ENCODE results near the gene MRPS14.

Gene MRPS14

DNA sequence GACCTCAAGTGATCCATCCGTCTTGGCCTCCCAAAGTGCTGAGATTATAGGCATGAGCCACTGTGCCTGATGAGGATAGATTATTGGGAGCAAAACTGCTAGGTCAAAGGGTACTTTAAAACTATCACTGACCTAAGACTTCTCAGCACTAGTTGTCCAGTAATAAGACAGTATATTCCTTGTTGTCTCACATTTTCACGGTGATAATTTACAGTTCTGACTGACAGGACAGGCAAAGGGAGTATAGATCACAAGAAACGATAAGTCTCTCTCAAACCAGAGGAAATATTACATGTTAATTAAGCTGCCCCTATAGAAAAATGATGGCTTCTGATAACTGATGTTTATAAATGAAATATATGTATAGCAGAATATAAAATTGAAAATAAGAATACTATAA, 3.7 kb downstream of the MRPS14 start:
- no peak for DNase-seq

GRCh38 chr1:175015243-175015642, 8.0 kb downstream of the MRPS14 start:
- DNase-seq: no peak

DNA sequence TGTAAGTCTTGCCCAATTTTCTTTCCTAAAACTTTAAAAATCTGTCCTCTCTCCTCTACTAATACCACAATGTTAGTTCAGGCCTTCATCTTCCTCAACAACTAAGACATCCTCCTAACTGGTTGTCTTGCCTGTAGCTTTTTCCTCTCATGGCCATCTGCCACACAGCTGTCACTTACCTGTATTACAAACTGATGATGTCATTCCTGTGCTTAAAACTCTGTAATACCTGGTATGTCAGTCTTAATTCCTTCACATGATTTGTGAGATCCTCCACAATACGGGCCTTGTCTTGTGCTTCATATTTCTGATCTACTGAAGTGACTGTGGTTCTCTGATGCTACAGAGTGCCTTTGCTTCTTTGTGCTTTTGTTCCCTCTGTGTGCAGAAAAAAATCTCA, 9.8 kb downstream of the MRPS14 start:
- DNase-seq: peak; percentile 24

GRCh38 chr1:175009532-175009931, 13.7 kb downstream of the MRPS14 start:
- DNase-seq: no peak

GRCh38 chr1:175005085-175005783, 18.0 kb downstream of the MRPS14 start:
- DNase-seq: no peak

GRCh38 chr1:175003521-175003920, 19.7 kb downstream of the MRPS14 start:
- no peak for DNase-seq

DNA sequence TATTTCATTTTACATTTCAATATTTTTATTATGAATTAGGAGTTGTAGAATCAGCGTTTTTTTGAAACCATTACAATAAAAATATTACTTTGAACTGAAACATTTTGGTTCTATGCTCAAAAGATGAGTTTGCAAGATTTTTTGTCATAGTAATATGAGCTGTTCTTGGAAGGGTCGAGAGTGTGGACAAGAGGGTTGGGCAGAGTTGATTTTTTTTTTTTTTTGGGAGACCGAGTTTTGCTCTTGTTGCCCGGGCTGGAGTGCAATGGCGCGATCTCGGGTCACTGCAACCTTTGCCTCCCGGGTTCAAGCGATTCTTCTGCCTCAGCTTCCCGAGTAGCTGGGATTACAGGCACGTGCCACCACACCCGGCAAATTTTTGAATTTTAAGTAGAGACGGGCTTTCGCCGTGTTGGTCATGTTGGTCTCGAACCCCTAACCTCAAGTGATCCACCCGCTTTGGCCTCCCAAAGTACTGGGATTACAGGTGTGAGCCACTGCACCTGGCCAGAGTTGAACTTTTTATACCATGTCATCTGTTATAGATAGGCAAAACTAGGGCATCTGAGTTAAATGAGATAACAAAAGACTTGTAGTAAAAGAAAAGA, 20.2 kb downstream of the MRPS14 start:
- no peak for DNase-seq

GRCh38 chr1:175000697-175001187, 22.5 kb downstream of the MRPS14 start:
- no peak for DNase-seq

DNA sequence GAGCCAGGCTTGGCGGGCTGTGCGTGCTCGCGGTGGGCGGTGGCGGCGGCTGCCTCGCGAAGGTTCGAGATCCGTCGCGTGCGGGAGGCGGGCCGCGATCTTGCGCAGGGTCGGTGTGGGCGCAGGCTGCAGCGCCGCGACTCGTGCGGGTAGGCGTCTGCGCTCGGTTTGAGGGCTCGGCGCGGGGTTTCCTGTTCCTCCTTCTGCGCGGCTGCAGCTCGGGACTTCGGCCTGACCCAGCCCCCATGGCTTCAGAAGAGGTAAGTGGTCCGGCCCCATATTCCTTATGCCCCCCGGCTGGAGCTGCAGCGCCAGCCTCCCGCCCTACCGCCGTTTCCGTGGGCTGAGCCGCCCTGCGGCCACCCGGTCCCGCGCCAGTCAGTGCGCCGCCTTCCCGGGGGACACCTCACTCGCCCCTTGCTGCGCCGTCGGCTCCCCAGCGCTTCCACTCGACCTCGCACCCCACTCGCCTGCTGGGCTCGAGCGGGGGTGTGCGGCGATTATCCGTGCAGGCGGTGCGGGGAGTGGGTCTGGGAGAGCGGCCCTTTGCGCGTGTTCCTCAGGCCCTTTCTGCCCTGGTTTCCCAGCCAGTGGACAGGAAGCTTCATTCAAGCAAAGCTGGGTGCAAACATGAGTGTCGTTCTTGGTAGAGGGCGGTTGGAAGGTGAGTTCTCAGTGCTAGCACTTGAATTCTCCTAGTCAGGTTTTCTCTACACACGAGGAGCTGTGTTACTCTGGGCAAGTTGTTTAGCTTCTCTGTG, 23.1 kb downstream of the MRPS14 start, which contains the start of gene CACYBP:
Gene CACYBP (plus strand): TSS at position 12 of the 761 bp plus-strand sequence. CDS start 234 bp downstream, at position 246.
- peak; percentile 41 for DNase-seq

DNA sequence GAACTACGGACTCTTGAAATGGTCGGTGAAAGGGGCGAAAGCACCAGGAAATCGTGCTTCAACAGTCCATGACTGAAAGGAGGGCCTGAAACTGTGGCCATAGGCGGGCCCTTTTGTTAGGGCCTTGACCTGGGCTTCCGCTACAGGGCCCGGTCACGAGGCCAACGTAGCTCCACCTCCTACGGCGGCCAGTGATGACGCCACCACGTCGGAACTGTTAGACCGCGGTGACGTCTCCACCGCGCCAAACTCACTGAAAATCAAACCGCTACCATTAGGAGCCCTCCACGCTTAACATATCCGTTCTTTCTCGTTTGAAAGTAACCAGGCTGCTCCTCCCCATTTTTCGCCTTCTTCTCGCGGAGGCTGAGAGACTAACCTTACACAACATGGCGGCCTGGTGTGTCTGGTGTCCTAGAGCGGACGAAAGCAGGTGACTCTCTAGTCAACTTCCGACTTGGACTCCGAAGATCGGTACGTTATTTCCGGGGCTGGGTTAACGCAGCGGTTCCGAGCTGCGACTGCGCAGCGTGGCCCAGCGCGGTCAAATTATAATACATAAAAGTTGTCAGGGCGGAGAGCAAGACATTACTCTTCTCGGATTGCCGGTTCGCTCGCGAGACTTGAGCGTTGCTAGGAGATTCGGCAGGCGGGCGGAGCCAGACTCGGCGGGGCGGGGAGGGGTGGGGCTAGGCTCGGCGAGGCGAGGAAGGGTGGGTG, 23.8 kb downstream of the MRPS14 start:
- DNase-seq: peak; percentile 99

- peak; percentile 81 for DNase-seq
Measured at GRCh38 chr1:174998569-174999215, 24.5 kb downstream of the MRPS14 start.

DNA sequence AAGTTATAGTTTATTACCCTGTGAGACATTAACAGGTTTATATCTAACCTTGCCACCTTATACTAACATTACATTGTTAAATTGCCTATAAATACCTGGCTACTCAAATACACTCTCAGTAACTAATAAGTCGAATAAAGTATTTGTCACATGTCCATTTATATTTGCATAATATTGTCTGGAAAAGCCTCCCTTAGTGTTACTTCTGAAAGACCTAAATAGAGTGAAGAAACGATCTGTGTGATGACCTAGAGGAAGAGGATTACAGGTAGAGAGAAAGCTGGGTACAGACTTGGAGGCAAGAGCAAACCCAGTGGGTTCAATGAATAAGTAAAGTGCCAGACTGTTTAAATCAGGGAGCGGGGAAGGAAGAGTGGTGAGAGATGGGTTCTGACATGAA, 26.2 kb downstream of the MRPS14 start:
- DNase-seq: no peak

GRCh38 chr1:174996476-174996875, 26.7 kb downstream of the MRPS14 start:
- no peak for DNase-seq

DNA sequence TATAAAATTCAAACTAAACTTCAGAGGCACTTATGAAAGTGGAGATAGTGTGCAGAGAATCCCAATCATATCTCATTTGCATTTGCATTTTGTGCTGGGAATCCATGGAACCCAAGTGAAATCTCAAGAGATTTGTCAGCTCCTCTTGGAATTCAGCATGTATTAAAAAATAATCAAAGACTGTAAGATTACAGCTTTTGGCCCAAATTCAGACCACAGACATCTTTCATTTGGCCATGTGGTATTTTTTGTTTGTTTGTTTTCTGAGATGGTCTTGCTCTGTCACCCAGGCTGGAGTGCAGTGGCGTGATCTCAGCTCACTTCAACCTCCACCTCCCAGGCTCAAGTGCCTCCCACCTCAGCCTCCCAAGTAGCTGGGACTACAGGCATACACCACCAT, 27.3 kb downstream of the MRPS14 start:
- no peak for DNase-seq

GRCh38 chr1:174995121-174995520, 28.1 kb downstream of the MRPS14 start:
- no peak for DNase-seq

DNA sequence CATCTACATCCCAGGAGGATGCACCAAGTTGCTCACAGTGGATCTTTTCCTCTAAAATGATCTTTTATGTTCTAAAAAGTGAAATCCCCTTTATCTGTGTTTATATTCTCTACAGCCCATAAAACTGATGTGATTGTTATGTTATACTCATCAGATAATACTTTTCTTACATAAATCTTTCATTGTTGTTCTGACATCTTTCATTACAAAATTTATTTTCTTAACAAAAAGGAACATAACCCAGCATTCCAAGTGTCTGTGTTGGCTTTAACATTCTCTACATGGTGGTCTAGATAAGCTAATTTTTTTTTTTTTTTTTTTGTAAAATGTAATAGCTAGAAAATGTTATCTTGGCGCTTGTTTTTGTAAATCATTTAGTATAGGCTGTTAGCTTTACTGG, 31.8 kb downstream of the MRPS14 start:
- DNase-seq: no peak

DNA sequence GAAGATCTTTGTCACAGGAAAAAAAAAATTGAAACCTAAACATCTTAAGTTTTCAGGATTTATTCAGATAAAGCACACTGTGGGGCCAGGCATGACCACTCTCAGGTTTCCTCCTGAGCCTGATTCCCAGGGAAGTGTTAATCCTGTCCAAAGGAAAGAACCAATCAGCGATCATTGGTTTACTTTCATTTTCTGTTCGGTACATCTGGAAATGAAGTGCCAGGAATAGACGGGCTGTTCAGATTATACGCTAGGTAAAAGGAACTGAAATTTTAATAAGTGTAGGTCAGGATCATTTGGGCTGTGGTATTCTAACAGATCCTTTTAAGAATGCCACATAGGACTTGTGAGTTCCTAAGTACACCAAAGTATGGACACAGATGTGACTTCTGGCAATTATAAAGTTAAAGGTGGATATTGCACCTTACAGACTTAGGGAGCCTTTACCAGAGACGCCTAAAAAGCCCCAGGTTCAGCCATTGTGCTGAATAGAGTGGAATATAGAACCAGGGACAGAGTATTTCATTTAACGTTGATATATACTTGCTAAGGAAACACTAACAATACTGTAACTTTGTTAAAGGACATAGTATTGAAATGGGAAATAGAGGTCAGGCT, 32.7 kb downstream of the MRPS14 start:
- DNase-seq: no peak

DNA sequence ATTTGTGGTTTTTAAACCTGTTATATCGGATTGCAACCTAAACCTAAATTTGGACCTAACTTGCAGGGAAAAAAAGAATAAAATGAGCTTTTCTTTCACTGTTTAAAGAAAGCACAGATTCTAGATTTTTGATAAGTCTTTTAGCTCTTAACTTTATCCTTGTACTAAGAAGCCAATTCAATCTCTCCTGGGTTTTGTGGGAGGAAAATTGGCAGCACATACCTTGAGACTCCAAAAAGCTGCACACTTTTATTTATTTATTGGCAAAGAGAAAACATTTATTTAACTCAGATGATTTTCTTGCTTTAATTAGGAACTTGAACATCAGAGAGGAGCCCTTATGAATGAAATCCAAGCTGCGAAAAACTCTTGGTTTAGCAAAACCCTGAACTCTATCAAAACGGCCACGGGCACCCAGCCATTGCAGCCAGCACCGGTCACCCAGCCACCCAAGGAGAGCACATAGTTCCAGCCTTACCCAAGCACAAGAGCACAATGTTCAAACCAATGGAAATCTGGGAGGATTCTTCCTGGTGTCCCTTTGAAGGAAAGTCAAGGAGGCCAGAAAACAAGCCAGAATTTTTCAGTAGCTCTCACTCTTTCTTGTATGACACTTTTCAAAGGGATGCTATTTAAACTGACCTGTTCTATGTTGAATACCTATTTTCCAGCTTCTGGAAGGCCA, 33.5 kb downstream of the MRPS14 start:
- DNase-seq: no peak

GRCh38 chr1:174988986-174989385, 34.2 kb downstream of the MRPS14 start:
- DNase-seq: no peak

DNA sequence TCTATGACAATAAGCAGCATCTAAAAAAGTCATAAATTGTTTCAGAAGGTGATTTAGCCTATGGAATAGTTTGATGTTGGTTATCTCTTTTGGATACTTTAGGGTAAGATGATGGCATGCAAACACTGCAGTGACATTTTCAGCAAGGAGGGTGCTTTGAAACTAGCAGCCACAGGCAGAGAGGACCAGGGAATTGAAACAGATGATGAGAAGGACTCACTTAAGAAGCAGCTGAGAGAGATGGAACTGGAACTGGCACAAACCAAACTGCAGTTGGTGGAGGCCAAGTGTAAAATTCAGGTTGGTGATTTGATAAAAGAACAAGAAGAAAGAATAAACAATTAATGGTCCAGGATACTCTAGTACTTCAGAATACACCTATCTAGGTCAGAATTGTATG, 34.7 kb downstream of the MRPS14 start:
- no peak for DNase-seq

GRCh38 chr1:174984952-174985351, 38.3 kb downstream of the MRPS14 start:
- no peak for DNase-seq
